Globus pallidus (tissue), 1 donor: ENCODE results near the gene NIN.
"Not testable (repeated sequence)": the region's sequence is repeated elsewhere in the genome, so short reads cannot be mapped to it uniquely, and the experiment has no call there.

Experiments used
- DNase-seq: peaks from one replicate; pipeline ENCODE4 v3.0.0-alpha.2; 2015; ENCODE audit warnings: low spot score

NIN gene

DNA sequence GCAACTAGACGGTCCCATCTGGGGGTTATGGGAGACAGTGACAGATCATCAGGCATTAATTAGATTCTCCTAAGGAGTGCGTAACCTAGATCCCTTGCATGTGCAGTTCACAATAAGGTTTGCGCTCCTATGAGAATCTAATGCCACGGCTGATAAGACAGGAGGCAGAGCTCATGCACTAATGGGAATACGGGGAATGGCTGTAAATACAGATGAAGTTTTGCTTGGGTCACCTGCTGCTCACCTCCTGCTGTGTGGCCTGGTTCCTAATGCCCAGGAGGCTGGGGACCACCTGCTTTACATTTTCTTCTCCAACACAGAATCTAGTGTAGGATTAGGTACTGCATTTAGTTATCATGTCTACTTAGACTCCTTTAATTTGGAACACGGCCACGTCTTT lies 113.2 kb downstream of the NIN start:
- no peak for DNase-seq

DNA sequence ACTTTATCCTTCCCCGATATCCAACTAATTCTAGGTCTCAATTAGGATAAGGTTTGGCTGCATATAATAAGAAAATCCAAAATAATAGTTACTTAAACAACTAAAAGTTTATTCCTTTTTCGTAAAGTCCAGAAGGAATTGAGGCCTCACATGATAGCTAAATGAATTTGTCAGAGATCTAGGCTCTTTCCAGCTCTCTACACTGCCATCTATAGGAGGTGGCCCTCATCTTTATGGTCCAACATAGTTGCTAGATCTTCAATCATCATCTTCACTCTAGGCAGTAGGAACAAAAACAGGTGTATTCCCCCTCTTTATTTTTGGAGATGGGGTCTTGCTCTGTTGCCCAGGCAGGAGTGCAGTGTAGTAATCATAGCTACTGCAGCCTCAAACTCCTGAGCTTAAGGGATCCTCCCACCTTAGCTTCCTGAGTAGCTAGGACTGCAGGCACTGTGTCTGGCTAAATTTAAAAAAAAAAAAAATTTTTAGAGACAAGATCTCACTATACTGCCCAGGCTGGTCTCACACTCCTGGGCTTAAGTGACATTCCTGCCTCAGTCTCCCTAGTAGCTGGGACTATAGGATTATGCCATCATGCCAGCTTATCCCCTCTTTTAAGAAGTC lies 116.4 kb downstream of the NIN start:
- DNase-seq = peak; percentile 71

- no peak for DNase-seq
Measured at GRCh38 chr14:50711043-50711442, 119.9 kb downstream of the NIN start.

DNA sequence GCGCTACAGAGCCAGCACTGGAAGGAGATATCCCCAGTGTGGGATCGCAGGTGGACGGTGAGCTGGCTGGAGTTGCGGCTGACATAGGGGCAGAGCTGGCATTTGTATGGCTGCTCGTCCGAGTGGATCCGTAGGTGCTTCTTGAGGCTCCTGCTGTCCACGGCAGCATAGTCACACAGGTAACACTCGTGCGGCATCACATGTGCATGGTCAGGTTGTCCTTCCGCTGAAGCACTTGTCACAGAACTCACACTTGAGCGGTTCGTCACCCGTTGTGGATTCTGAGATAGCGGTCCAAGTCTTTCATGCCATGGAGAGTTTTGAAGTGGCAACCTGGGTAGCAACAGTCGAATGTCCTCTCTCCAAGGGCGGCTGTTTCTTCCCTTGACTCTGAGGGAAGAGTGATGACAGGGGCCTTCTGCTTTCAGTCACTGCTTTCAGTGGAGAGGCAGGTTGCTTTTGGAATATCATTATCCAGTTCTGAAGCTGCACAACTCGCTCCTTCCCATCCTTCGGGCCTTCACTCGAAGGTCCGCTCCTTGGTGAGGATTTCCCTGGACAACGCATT lies 125.9 kb downstream of the NIN start:
- no peak for DNase-seq

- DNase-seq = no peak
Measured at GRCh38 chr14:50704454-50705010, 126.4 kb downstream of the NIN start.

DNA sequence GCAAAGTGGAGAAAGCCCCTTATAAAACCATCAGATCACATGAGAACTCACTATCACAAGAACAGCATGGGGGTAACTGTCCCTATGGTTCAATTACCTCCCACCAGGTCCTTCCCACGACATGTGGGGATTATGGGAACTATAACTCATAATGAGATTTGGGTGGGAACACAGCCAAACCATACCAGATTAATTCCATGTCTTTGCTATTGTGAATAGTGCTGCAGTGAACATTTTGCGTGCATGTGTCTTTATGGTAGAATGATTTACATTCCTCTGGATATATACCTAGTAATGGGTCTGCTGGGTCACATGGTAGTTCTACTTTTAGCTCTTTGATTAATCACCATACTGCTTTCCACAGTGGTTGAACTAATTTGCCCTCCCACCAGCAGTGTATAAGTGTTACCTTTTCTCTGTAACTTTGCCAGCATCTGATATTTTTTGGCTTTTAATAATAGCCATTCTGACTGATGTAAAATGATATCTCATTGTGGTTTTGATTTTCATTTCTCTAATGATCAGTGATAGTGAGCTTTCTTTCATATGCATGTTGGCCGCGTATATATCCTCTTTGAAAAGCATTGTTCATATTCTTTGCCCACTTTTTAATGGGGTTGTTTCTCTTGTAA lies 133.2 kb downstream of the NIN start:
- DNase-seq = no peak

- DNase-seq = not testable (repeated sequence)
Measured at GRCh38 chr14:50694260-50694659, 136.7 kb downstream of the NIN start.

DNA sequence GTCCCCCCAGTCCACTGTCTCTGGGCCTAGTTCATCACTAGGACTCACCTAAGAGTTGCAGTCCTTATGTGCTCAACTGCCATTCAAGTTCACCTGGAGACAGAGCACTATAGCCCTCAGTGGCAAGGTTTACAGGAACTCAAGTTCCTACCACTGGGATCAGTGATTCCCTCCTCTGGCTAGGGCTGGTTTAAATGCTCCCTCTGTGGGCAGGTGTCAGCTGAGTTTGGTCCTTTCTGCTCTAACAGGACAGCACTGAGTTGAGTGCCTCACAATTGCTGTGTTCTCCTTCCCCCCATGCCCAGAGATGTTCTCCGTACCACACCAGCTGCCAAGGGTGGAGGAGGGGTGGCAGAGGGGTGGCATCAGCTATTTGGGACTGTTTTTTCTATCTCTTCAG lies 142.1 kb downstream of the NIN start:
- no peak for DNase-seq

DNA sequence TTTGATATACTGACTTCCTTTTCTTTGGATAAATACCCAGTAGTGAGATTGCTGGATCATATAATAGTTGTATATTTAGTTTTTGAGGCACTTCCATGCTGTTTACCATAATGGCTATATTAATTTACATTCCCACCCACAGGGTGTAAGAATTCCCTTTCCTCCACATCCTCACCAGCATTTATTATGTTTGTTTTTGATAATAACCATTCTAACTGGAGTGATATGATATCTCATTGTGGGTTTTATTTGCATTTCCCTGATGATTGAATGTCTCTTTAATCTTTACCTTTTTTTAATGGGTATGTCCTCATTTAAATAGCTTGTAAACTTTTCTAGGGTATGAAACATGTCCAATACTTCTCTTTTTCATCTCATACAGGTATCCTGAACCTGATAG lies 151.3 kb downstream of the NIN start:
- DNase-seq = no peak

GRCh38 chr14:50678163-50678562 lies 152.8 kb downstream of the NIN start:
- no peak for DNase-seq

DNA sequence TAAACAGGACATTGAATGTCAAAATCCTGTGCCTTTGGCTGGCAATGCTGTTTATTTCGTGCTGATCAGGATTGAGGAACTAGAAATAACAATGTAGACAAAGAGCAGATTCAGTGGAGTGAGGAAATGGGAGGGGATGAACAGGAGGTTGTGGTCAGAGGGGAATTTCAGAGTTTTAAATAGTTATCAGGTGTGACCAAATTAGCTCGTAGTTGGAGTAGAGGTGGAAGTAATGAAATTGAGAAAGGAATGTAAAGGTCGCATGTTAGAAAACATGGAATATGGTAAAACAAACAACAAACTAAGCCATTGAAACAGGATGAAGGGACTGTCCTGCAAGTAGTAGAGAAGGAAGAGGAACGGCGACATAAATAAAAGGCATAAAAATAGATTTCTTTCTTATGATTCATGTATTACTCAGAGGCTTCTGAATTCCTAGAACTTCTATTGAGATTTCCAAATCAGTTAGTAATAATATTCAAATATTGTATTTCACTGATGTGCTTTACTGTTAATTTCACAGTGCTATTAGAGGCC lies 153.4 kb downstream of the NIN start:
- no peak for DNase-seq

DNA sequence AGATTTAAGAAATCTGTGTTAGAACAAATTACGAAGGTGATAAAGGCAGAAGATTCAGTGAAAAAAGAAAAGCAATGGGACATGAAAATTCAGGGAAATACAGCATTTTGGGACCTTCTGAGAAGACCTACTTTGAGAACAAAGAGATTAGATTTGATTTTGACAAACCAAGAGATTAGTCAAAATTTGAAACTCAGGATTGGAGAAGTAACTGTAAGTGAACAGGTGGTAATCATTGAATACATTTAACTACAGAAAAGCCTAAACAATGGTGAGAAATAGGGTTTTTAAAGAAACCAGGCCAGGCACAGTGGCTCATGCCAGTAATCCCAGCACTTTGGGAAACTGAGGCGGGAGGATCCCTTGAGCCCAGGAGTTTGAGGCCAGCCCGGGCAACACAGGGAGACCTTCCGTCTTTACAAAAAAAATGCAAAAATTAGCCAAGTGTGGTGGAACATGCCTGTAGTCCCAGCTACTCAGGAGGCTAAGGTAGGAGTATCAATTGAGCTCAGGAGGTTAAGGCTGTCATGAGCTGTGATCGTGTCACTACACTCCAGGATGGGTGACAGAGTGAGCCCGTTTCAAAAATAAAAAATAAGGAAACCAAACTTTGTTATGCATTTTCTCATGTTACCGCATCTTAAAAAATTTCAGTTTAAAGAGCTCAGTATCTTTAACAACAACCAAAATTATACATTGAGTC lies 154.0 kb downstream of the NIN start:
- no peak for DNase-seq

DNA sequence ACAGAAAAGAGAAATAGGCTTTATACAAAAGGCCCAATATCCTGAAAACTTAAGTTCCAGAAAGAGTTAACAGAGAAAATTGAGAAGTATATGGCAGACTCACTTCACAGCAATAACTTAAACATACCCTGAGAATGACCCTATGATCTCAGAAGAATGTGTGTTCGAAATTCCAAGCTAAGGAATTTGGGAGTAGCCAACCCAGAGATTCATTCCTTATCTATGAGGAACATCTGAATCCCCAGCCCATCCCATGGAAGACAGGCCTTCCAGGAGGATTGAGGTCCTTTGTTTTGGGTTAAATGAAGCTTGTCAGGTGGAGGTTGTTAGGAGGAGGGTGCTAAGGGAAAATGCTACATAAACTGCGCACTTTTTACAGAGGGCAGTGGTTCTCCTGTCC lies 155.4 kb downstream of the NIN start:
- DNase-seq = no peak

DNA sequence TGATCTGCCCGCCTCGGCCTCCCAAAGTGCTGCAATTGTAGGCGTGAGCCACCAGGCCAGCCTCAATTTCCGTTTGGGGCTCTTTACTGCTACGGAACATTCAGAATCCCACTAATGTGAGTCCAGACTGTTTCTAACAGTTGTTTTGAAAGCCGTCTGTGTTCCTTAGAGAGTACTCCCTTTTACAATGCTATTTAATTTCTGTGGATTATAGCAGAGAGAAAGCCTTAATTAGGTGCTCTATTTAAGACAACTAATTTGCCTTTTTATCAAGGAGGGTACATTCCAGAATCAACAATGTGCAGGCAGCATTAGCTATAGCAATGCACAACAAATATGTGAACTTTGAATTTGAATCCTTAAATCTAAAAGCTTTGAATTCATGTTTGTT lies 160.1 kb downstream of the NIN start:
- no peak for DNase-seq

DNA sequence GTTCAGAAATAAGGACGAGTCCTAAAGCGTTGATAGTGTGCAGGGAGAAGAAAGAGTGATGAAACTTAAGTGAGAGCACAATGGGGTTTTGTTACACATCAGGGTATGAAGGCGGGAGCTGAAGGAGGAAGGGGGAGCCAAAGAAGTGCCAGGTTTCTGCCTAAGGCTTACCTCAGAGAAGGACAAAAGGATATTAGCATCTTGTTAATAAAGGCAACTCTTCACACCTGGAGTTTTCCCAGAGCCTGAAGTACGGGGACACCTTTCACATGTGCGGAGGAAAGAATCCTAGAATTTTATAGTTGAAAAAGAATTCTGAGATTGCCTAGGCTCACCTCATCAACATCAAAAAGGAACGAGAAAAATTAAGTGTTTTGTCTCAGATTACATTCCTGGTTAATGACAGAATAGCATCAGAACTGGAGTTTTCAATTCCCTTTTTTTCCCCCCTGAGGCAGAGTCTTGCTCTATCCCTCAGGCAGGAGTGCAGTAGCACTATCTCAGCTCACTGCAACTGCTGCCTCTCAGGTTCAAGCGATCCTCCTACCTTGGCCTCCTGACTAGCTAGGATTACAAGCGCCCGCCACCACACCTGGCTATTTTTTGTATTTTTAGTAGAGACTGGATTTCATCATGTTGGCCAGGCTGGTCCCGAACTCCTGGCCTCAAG lies 160.6 kb downstream of the NIN start:
- no peak for DNase-seq
